HCT116 (cell line): ENCODE measurements around the gene NUMA1.

Experiments used
- CBX3 ChIP-seq: IDR thresholded peaks from 2 replicates; pipeline ENCODE4 v1.6.1; 2012; ENCODE audit warnings: low read depth
- POLR2A ChIP-seq: IDR thresholded peaks from 2 replicates; pipeline ENCODE4 v1.7.0; 2011; ENCODE audit warnings: borderline replicate concordance; ENCODE audit not compliant: insufficient read depth, insufficient read length; ENCODE audit errors: extremely low read depth
- POLR2AphosphoS5 ChIP-seq: IDR thresholded peaks from 2 replicates; pipeline ENCODE4 v1.6.1; 2011; ENCODE audit warnings: mild to moderate bottlenecking, low read depth, low read length, moderate library complexity
- TCF7L2 ChIP-seq: IDR thresholded peaks from 2 replicates; pipeline ENCODE4 v1.7.0; 2011; ENCODE audit warnings: borderline replicate concordance, inconsistent platforms; ENCODE audit not compliant: insufficient read depth, insufficient read length; ENCODE audit errors: extremely low read depth
- TF ChIP-seq, protein P1 (sequence below), 3 experiments: fragments of 200-600 bp in 1 of 3; sonication (generic) in 1 of 3; IDR thresholded peaks in 2 of 3; conservative IDR thresholded peaks in 1 of 3; 2 replicates each; pipeline ENCODE4 v1.5.1; 2012 to 2017; ENCODE audit warnings: low read depth in 2 of 3, low read length in 2 of 3, antibody characterized with exemption in 1 of 3, borderline replicate concordance in 1 of 3, control low read depth in 1 of 3, mild to moderate bottlenecking in 1 of 3, mixed read lengths in 1 of 3, mixed run types in 1 of 3, moderate library complexity in 1 of 3; ENCODE audit not compliant: insufficient read depth in 1 of 3
- TF ChIP-seq, protein P2 (sequence below): IDR thresholded peaks from 2 replicates; pipeline ENCODE4 v1.6.1; 2012

DNA sequence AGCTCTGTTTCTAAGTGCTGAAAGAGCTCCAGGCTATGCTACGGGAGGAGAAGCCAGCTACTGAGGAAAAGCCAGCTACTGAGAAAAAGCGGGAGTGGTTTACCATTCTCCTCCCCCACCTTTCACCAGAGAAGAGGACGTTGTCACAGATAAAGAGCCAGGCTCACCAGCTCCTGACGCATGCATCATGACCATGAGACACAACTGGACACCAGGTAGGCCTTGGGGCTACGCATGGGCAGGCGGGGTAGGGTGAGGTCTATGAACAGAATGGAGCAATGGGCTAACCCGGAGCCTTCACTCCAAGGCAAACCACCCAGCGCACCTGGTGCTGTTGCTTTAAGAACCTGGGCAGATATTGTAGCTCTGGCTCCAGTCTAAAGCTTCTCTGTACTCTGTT is 80.5 kb downstream of the NUMA1 start:
- TF ChIP-seq TCF7L2 (no peak), POLR2A (no peak), CBX3 (no peak), POLR2AphosphoS5 (no peak)
- TF ChIP-seq, protein P1, sequence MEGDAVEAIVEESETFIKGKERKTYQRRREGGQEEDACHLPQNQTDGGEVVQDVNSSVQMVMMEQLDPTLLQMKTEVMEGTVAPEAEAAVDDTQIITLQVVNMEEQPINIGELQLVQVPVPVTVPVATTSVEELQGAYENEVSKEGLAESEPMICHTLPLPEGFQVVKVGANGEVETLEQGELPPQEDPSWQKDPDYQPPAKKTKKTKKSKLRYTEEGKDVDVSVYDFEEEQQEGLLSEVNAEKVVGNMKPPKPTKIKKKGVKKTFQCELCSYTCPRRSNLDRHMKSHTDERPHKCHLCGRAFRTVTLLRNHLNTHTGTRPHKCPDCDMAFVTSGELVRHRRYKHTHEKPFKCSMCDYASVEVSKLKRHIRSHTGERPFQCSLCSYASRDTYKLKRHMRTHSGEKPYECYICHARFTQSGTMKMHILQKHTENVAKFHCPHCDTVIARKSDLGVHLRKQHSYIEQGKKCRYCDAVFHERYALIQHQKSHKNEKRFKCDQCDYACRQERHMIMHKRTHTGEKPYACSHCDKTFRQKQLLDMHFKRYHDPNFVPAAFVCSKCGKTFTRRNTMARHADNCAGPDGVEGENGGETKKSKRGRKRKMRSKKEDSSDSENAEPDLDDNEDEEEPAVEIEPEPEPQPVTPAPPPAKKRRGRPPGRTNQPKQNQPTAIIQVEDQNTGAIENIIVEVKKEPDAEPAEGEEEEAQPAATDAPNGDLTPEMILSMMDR (IDR thresholded peaks at IDR 0.05 in 2 of 3, conservative IDR thresholded peaks at IDR 0.05 in 1 of 3; ENCODE audit: borderline replicate concordance in 1 of 3, insufficient read depth in 1 of 3, low read depth in 2 of 3, low read length in 2 of 3), result no peak
- TF ChIP-seq, protein P2, sequence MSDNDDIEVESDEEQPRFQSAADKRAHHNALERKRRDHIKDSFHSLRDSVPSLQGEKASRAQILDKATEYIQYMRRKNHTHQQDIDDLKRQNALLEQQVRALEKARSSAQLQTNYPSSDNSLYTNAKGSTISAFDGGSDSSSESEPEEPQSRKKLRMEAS, result no peak
